Effector memory CD4-positive, alpha-beta T cell (primary cell): Measurements from ENCODE around the gene EXOC7.

Source experiments
- DNase-seq, 3 donors: peaks; one replicate each; pipeline ENCODE4 v3.0.0-alpha.2; 2020
- H3K27ac ChIP-seq: 2 replicates; pipeline ENCODE4 v1.7.0; 2013; ENCODE audit warnings: mild to moderate bottlenecking, low read length, moderate library complexity; ENCODE audit not compliant: insufficient read depth, poor library complexity, severe bottlenecking
- H3K27me3 ChIP-seq: replicated peaks from 2 replicates; pipeline ENCODE4 v1.7.0; 2013; ENCODE audit warnings: mild to moderate bottlenecking, low read length; ENCODE audit not compliant: insufficient read depth, control insufficient read depth, poor library complexity, severe bottlenecking
- H3K36me3 ChIP-seq: 2 replicates; pipeline ENCODE4 v1.7.0; 2013; ENCODE audit warnings: mild to moderate bottlenecking, low read length, moderate library complexity; ENCODE audit not compliant: control insufficient read depth, insufficient read depth
- H3K4me1 ChIP-seq: 2 replicates; pipeline ENCODE4 v1.7.0; 2013; ENCODE audit warnings: low read length, mild to moderate bottlenecking; ENCODE audit not compliant: control insufficient read depth, insufficient read depth, poor library complexity, severe bottlenecking
- H3K4me3 ChIP-seq: 2 replicates; pipeline ENCODE4 v1.7.0; 2013; ENCODE audit warnings: low read length, low read depth, mild to moderate bottlenecking; ENCODE audit not compliant: insufficient read depth, poor library complexity, severe bottlenecking
- H3K9me3 ChIP-seq: 2 replicates; pipeline ENCODE4 v1.7.0; 2013; ENCODE audit warnings: mild to moderate bottlenecking, low read length, moderate library complexity; ENCODE audit not compliant: control insufficient read depth

EXOC7 gene

GRCh38 chr17:76040376-76040775 lies 63.2 kb downstream of the EXOC7 start:
- Histone ChIP-seq H3K27ac (no peak overlapping the region), H3K4me1 (no peaks in the 10 kb centered on the region), H3K27me3 (no peaks in the 10 kb centered on the region), H3K4me3 (no peak overlapping the region), H3K36me3 (peaks cover 74% of the 10 kb centered on the region), H3K9me3 (no peaks in the 10 kb centered on the region)
- no peak for DNase-seq

GRCh38 chr17:76039121-76039520 lies 64.5 kb downstream of the EXOC7 start:
- no peak for DNase-seq
- no peaks in the 10 kb centered on the region for H3K27me3 ChIP-seq

GRCh38 chr17:76038050-76038449 lies 65.5 kb downstream of the EXOC7 start:
- no peak overlapping the region for H3K4me3 ChIP-seq
- H3K9me3 ChIP-seq: no peaks in the 10 kb centered on the region
- DNase-seq: no peak
- H3K27me3 ChIP-seq: no peaks in the 10 kb centered on the region
- peaks cover 51% of the 10 kb centered on the region for H3K36me3 ChIP-seq
- H3K27ac ChIP-seq: no peak overlapping the region
- H3K4me1 ChIP-seq: no peaks in the 10 kb centered on the region

More at GRCh38 chr17:76039121-76039520, 64.5 kb downstream of the EXOC7 start:
- H3K27ac ChIP-seq: no peak overlapping the region
- H3K4me3 ChIP-seq: no peak overlapping the region
- no peaks in the 10 kb centered on the region for H3K9me3 ChIP-seq
- no peaks in the 10 kb centered on the region for H3K4me1 ChIP-seq
- peaks cover 61% of the 10 kb centered on the region for H3K36me3 ChIP-seq

- no peaks in the 10 kb centered on the region for H3K9me3 ChIP-seq
- H3K4me3 ChIP-seq: no peak overlapping the region
- H3K4me1 ChIP-seq: no peaks in the 10 kb centered on the region
- DNase-seq: no peak
- peaks cover 40% of the 10 kb centered on the region for H3K36me3 ChIP-seq
- no peaks in the 10 kb centered on the region for H3K27me3 ChIP-seq
- H3K27ac ChIP-seq: no peak overlapping the region
Observed at GRCh38 chr17:76036497-76037261, 66.9 kb downstream of the EXOC7 start.

- Histone ChIP-seq H3K36me3 (peaks cover 20% of the 10 kb centered on the region), H3K27ac (no peak overlapping the region), H3K27me3 (no peaks in the 10 kb centered on the region), H3K9me3 (no peaks in the 10 kb centered on the region), H3K4me1 (peaks cover 5% of the 10 kb centered on the region), H3K4me3 (no peak overlapping the region)
- no peak for DNase-seq
Observed at GRCh38 chr17:76034428-76035350, 68.9 kb downstream of the EXOC7 start.

DNA sequence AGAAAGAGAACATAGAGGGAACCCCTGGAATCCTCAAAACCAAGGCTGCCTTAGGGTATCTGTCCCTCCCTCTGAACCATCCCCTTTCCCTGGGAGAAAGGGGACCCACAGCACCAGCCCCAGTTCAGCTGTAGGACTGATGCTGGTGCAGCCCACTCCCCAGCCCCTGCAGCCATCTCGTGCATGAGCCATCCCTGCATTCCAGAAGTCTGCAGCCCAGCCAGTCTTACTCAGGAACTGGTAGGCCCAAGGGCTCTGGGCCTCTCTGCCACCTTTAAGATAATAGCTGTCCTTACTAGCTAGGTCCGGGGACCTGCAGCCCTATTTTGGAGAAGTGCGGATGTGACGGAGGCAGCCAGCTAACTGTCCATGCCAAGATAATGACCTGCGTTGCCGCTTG lies 70.4 kb downstream of the EXOC7 start:
- H3K27ac ChIP-seq: no peak overlapping the region
- DNase-seq: no peak
- H3K9me3 ChIP-seq: no peaks in the 10 kb centered on the region
- H3K27me3 ChIP-seq: no peaks in the 10 kb centered on the region
- H3K4me1 ChIP-seq: peaks cover 10% of the 10 kb centered on the region
- peaks cover 5% of the 10 kb centered on the region for H3K36me3 ChIP-seq
- no peak overlapping the region for H3K4me3 ChIP-seq

DNA sequence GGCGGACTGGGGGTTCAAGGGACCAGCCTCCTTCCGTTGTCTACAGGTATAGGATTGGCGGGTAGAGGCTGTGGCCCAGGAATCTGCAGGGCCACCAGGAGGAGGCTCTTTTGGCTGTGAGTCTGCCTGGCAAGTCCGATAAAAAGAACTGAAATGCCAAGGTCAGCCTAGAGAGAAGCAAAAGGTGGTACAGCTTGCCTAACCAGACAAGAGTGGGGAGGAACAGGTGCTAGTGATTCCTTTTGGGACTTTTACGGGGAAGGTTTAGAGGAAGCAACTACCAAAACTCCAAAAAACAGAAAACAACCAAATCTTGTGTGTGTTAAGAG lies 70.8 kb downstream of the EXOC7 start:
- Histone ChIP-seq H3K36me3 (peaks cover 2% of the 10 kb centered on the region), H3K9me3 (no peaks in the 10 kb centered on the region), H3K27ac (no peak overlapping the region), H3K27me3 (no peaks in the 10 kb centered on the region), H3K4me3 (no peak overlapping the region), H3K4me1 (peaks cover 10% of the 10 kb centered on the region)
- no peak for DNase-seq

DNA sequence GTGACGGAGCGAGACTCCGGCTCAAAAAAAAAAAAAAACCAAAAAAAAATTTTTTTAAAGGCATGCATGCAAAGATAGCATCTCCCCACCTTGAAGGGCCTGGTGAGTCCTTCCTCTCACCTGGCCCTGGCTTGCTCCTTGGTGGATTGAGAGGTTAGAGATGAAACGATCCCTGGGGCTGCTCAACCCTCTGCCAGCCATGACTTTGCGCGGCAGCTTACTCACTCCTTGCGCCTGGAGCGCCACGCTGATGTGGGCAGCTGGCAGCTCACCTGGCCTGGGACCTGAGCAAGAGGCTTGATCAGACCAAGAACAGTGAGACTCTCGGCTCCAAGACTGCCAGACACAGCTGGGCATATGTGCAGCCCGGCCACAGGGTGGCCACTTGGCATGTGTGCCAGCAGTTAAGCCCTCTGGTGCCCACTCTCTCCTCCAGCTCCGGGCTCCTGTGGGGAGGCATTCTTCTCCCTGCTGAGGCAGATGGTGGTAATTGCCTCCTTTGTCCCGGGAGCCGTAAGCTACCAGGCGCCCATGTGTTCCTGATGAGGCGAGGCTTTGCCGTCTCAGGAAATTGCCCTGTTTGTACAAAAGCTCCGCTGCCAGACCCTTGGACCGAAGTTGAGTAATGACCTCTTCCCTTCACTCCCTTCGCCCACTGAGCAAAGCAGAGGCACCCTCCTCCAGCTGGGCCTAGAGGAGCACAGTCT lies 71.4 kb downstream of the EXOC7 start:
- Histone ChIP-seq H3K9me3 (no peaks in the 10 kb centered on the region), H3K36me3 (no peaks in the 10 kb centered on the region), H3K4me3 (no peak overlapping the region), H3K4me1 (peaks cover 10% of the 10 kb centered on the region), H3K27me3 (no peaks in the 10 kb centered on the region), H3K27ac (no peak overlapping the region)
- DNase-seq: no peak
